Measurements from ENCODE around the gene FBXO44.

The FBXO44 gene

GRCh38 chr1:11611638-11612327 lies 42.9 kb upstream of the FBXO44 start:
- Histone ChIP-seq H3K79me2 (no peaks in the 10 kb centered on the region), H3K4me3 (ENCODE audit: low read depth, low read length) (no peak overlapping the region), H3K4me1 (no peaks in the 10 kb centered on the region), H3K27ac (no peak overlapping the region), H2AFZ (no peak overlapping the region), H3K36me3 (ENCODE audit: control insufficient read depth, insufficient read depth, low read length) (no peaks in the 10 kb centered on the region), H3K27me3 (ENCODE audit: control insufficient read depth, insufficient read depth, low read length) (no peaks in the 10 kb centered on the region), H3K9me3 (ENCODE audit: control insufficient read depth, low read length) (no peaks in the 10 kb centered on the region), H3K9ac (no peak overlapping the region), H3K4me2 (ENCODE audit: low read length) (no peak overlapping the region)
- TF ChIP-seq CTCF (IDR thresholded peaks at IDR 0.05): no peak

- H2AFZ ChIP-seq: no peak overlapping the region
- no peak overlapping the region for H3K4me3 ChIP-seq (ENCODE audit: low read depth, low read length)
- TF ChIP-seq CTCF (IDR thresholded peaks at IDR 0.05): no peak
- H3K4me1 ChIP-seq: no peaks in the 10 kb centered on the region
- H3K4me2 ChIP-seq (ENCODE audit: low read length): no peak overlapping the region
- no peaks in the 10 kb centered on the region for H3K36me3 ChIP-seq (ENCODE audit: control insufficient read depth, insufficient read depth, low read length)
- H3K27ac ChIP-seq: no peak overlapping the region
- H3K79me2 ChIP-seq: no peaks in the 10 kb centered on the region
- H3K27me3 ChIP-seq (ENCODE audit: control insufficient read depth, insufficient read depth, low read length): no peaks in the 10 kb centered on the region
- no peaks in the 10 kb centered on the region for H3K9me3 ChIP-seq (ENCODE audit: control insufficient read depth, low read length)
- H3K9ac ChIP-seq: no peak overlapping the region
Observed at GRCh38 chr1:11613347-11613746, 41.3 kb upstream of the FBXO44 start.

GRCh38 chr1:11615090-11615489 lies 39.6 kb upstream of the FBXO44 start:
- Histone ChIP-seq H3K27me3 (ENCODE audit: control insufficient read depth, insufficient read depth, low read length) (no peaks in the 10 kb centered on the region), H3K4me2 (ENCODE audit: low read length) (no peak overlapping the region), H3K9ac (no peak overlapping the region), H3K4me3 (ENCODE audit: low read depth, low read length) (no peak overlapping the region), H3K27ac (no peak overlapping the region), H3K79me2 (no peaks in the 10 kb centered on the region), H3K36me3 (ENCODE audit: control insufficient read depth, insufficient read depth, low read length) (no peaks in the 10 kb centered on the region), H2AFZ (no peak overlapping the region), H3K9me3 (ENCODE audit: control insufficient read depth, low read length) (no peaks in the 10 kb centered on the region), H3K4me1 (no peaks in the 10 kb centered on the region)
- TF ChIP-seq CTCF (IDR thresholded peaks at IDR 0.05): no peak

- Histone ChIP-seq H3K4me1 (no peaks in the 10 kb centered on the region), H3K27ac (no peak overlapping the region), H3K9ac (no peak overlapping the region), H2AFZ (no peak overlapping the region), H3K4me3 (ENCODE audit: low read depth, low read length) (no peak overlapping the region), H3K9me3 (ENCODE audit: control insufficient read depth, low read length) (no peaks in the 10 kb centered on the region), H3K36me3 (ENCODE audit: control insufficient read depth, insufficient read depth, low read length) (no peaks in the 10 kb centered on the region), H3K79me2 (no peaks in the 10 kb centered on the region), H3K4me2 (ENCODE audit: low read length) (no peak overlapping the region), H3K27me3 (ENCODE audit: control insufficient read depth, insufficient read depth, low read length) (no peaks in the 10 kb centered on the region)
- no peak for TF ChIP-seq CTCF (IDR thresholded peaks at IDR 0.05)
Observed at GRCh38 chr1:11616766-11617165, 37.9 kb upstream of the FBXO44 start.

GRCh38 chr1:11617314-11617713 lies 37.4 kb upstream of the FBXO44 start:
- TF ChIP-seq CTCF (IDR thresholded peaks at IDR 0.05): no peak
- Histone ChIP-seq H3K4me1 (no peaks in the 10 kb centered on the region), H3K27me3 (ENCODE audit: control insufficient read depth, insufficient read depth, low read length) (no peaks in the 10 kb centered on the region), H3K9me3 (ENCODE audit: control insufficient read depth, low read length) (no peaks in the 10 kb centered on the region), H3K79me2 (no peaks in the 10 kb centered on the region), H3K36me3 (ENCODE audit: control insufficient read depth, insufficient read depth, low read length) (no peaks in the 10 kb centered on the region), H2AFZ (no peak overlapping the region), H3K9ac (no peak overlapping the region), H3K4me2 (ENCODE audit: low read length) (no peak overlapping the region), H3K27ac (no peak overlapping the region), H3K4me3 (ENCODE audit: low read depth, low read length) (no peak overlapping the region)

All from parathyroid adenoma (tissue), 2 donors.